K562 (cell line): Measurements from ENCODE around the gene RNF19B. TPM values are rescaled to one million over a fixed set of nuclear protein-coding genes. Genes with fewer than 3 reads are reported as not detected.

Source experiments
- ARNT ChIP-seq, 2 experiments: fragments of 450-650 bp; IDR thresholded peaks; 2 replicates each; pipeline ENCODE4 v1.6.1; 2016; ENCODE audit warnings: mild to moderate bottlenecking in 1 of 2
- ATF3 ChIP-seq, 2 experiments: fragments of 450-650 bp in 1 of 2; sonication (generic) in 1 of 2; formaldehyde crosslinking in 1 of 2; IDR thresholded peaks in 1 of 2; conservative IDR thresholded peaks in 1 of 2; 2 replicates each; pipeline versions ENCODE4 v1.6.1 to v1.8.1; 2016 to 2023; ENCODE audit warnings: mild to moderate bottlenecking in 2 of 2, moderate library complexity in 2 of 2, inconsistent platforms in 1 of 2, missing genetic modification reagents in 1 of 2
- ATF7 ChIP-seq: fragments of 450-650 bp; IDR thresholded peaks from 2 replicates; pipeline ENCODE4 v1.7.1; 2014; ENCODE audit warnings: mild to moderate bottlenecking, moderate library complexity
- BCL6 ChIP-seq: fragments of 250-450 bp; sonication (Bioruptor Pico); IDR thresholded peaks from 2 replicates; pipeline ENCODE4 v1.4.0; 2020
- BRCA1 ChIP-seq, 2 experiments: fragments of 450-650 bp in 1 of 2; sonication (generic) in 1 of 2; formaldehyde crosslinking in 1 of 2; IDR thresholded peaks; 2 replicates each; pipeline versions ENCODE4 v1.5.0 to v1.6.1; 2017 to 2020; ENCODE audit warnings: mild to moderate bottlenecking in 1 of 2, missing genetic modification reagents in 1 of 2
- C11orf30 ChIP-seq: fragments of 450-650 bp; IDR thresholded peaks from 2 replicates; pipeline ENCODE4 v1.6.1; 2016; ENCODE audit warnings: low read depth, mild to moderate bottlenecking
- CHCHD3 ChIP-seq: fragments of 250-450 bp; sonication (Bioruptor Pico); IDR thresholded peaks from 2 replicates; pipeline ENCODE4 v2.1.2; 2022; ENCODE audit warnings: mild to moderate bottlenecking
- ELF2 ChIP-seq: fragments of 250-450 bp; sonication (Bioruptor Pico); IDR thresholded peaks from 2 replicates; pipeline ENCODE4 v1.5.0; 2021; ENCODE audit warnings: mild to moderate bottlenecking
- FOXJ3 ChIP-seq: sonication (generic); formaldehyde crosslinking; IDR thresholded peaks from 2 replicates; pipeline ENCODE4 v1.4.0; 2020; ENCODE audit warnings: mild to moderate bottlenecking, missing genetic modification reagents
- FUS ChIP-seq: fragments of 200-400 bp; formaldehyde crosslinking; optimal IDR thresholded peaks from 2 replicates; pipeline ENCODE3; 2017; ENCODE audit warnings: low read depth, low read length
- KDM4B ChIP-seq, 2 experiments: fragments of 450-650 bp in 1 of 2; sonication (generic) in 1 of 2; IDR thresholded peaks; 2 replicates each; pipeline ENCODE4 v1.6.1; 2016 to 2017; ENCODE audit warnings: borderline replicate concordance in 2 of 2, antibody characterized with exemption in 1 of 2, low read depth in 1 of 2, mild to moderate bottlenecking in 1 of 2
- MYC ChIP-seq, 2 experiments: fragments of 250-450 bp in 1 of 2; sonication (Bioruptor Pico) in 1 of 2; IDR thresholded peaks; 2 replicates each; pipeline versions ENCODE4 v1.5.1 to v1.6.1; 2012 to 2021; ENCODE audit warnings: low read depth in 2 of 2, borderline replicate concordance in 1 of 2, improper control_type of control experiment in 1 of 2, low read length in 1 of 2, mild to moderate bottlenecking in 1 of 2, moderate library complexity in 1 of 2
- NCOA6 ChIP-seq: fragments of 450-650 bp; IDR thresholded peaks from 2 replicates; pipeline ENCODE4 v1.6.1; 2017; ENCODE audit warnings: mild to moderate bottlenecking
- NFE2 ChIP-seq: IDR thresholded peaks from 2 replicates; pipeline ENCODE4 v1.6.1; 2014; ENCODE audit warnings: antibody characterized with exemption, low read depth
- NR1H2 ChIP-seq: sonication (generic); formaldehyde crosslinking; IDR thresholded peaks from 2 replicates; pipeline ENCODE4 v1.4.0; 2020; ENCODE audit warnings: mild to moderate bottlenecking, missing genetic modification reagents
- POLR2AphosphoS2 ChIP-seq: IDR thresholded peaks from 2 replicates; pipeline ENCODE4 v1.6.1; 2012; ENCODE audit warnings: low read length, improper control_type of control experiment
- POLR3G ChIP-seq: IDR thresholded peaks from 2 replicates; pipeline ENCODE4 v1.6.1; 2011; ENCODE audit not compliant: insufficient read length, insufficient replicate concordance; ENCODE audit errors: extremely low read depth
- RAD21 ChIP-seq, 2 experiments: fragments of 250-450 bp in 1 of 2; fragments of 450-650 bp in 1 of 2; sonication (Bioruptor Pico) in 1 of 2; formaldehyde crosslinking in 1 of 2; IDR thresholded peaks in 1 of 2; conservative IDR thresholded peaks in 1 of 2; 2 replicates each; pipeline versions ENCODE4 v1.4.0 to v1.8.0; 2020 to 2022; ENCODE audit warnings: mild to moderate bottlenecking in 2 of 2, moderate library complexity in 1 of 2
- SAFB2 ChIP-seq: fragments of 200-400 bp; formaldehyde crosslinking; IDR thresholded peaks from 2 replicates; pipeline ENCODE4 v1.6.1; 2018; ENCODE audit warnings: borderline replicate concordance, low read length, low read depth, moderate library complexity; ENCODE audit not compliant: severe bottlenecking
- SMAD2 ChIP-seq: fragments of 150-350 bp; IDR thresholded peaks from 2 replicates; pipeline ENCODE4 v1.6.1; 2014; ENCODE audit warnings: low read depth, mild to moderate bottlenecking, low read length
- U2AF2 ChIP-seq: fragments of 200-400 bp; formaldehyde crosslinking; optimal IDR thresholded peaks from 2 replicates; pipeline ENCODE3; 2017; ENCODE audit warnings: low read depth, mild to moderate bottlenecking, low read length
- ZBTB17 ChIP-seq: fragments of 450-650 bp; formaldehyde crosslinking; IDR thresholded peaks from 2 replicates; pipeline ENCODE4 v1.4.0; 2020; ENCODE audit warnings: mild to moderate bottlenecking
- ZNF165 ChIP-seq: fragments of 250-450 bp; sonication (Bioruptor Pico); IDR thresholded peaks from 2 replicates; pipeline ENCODE4 v1.4.0; 2020; ENCODE audit warnings: borderline replicate concordance
- ZNF316 ChIP-seq: fragments of 450-650 bp; IDR thresholded peaks from 2 replicates; pipeline ENCODE4 v1.6.1; 2016
- ZNF583 ChIP-seq: fragments of 250-450 bp; sonication (Bioruptor Pico); IDR thresholded peaks from 2 replicates; pipeline ENCODE4 v1.4.0; 2020
- polyA plus RNA-seq, 8 experiments: library from polyadenylated mRNA; depleted of rRNA in 4 of 8; stranded (reverse) in 5 of 8; unstranded in 3 of 8; fragments of >200 nt; fragmentation: Nextera tagmentation in 2 of 8; fragmentation: Illumina TruSeq in 1 of 8; extraction: Ambion mirVana in 2 of 8; extraction: Trizol in 1 of 8; gene quantifications; 2 replicates each; pipeline versions ENCODE4 v1.2.1 to v1.2.3, GENCODE V29; 2011 to 2014; ENCODE audit warnings: inconsistent platforms in 1 of 8, missing spikeins in 1 of 8
- total RNA-seq, 7 experiments: library from RNA; depleted of rRNA in 6 of 7; stranded (reverse); fragments of >200 nt in 6 of 7; fragmentation: Illumina TruSeq in 2 of 7; extraction: Trizol in 2 of 7; gene quantifications; 2 replicates each; pipeline versions ENCODE4 v1.2.1 to v1.2.3, GENCODE V29; 2011 to 2021; ENCODE audit warnings: low replicate concordance in 1 of 7
- TF ChIP-seq, protein P1 (sequence below): fragments of 450-650 bp; IDR thresholded peaks from 2 replicates; pipeline ENCODE4 v1.6.1; 2014; ENCODE audit warnings: low read depth, mild to moderate bottlenecking, moderate library complexity, borderline replicate concordance
- TF ChIP-seq, protein P2 (sequence below): fragments of 250-450 bp; sonication (Bioruptor Pico); IDR thresholded peaks from 2 replicates; pipeline ENCODE4 v1.5.0; 2021

The RNF19B gene
- total and polyA plus RNA-seq, 9 of the 15 experiments (the other 6 are each of a cell fraction or from before 2014, with no cell fraction given): 2.6 to 14.9 (median 10.1) TPM

GRCh38 chr1:33007190-33008050, 42.8 kb upstream of the RNF19B start (continued):
- TF ChIP-seq BRCA1 (IDR thresholded peaks at IDR 0.05) (no peak), BRCA1 (CRISPR knock-in tag; IDR thresholded peaks at IDR 0.05) (no peak), NR1H2 (no peak), MYC (IDR thresholded peaks at IDR 0.05; ENCODE audit: low read depth, low read length) (no peak), MYC (CRISPR knock-in tag; IDR thresholded peaks at IDR 0.05; ENCODE audit: borderline replicate concordance, low read depth) (no peak), FUS (no peak), RAD21 (CRISPR knock-in tag; conservative IDR thresholded peaks at IDR 0.05 in 1 of 2, IDR thresholded peaks at IDR 0.05 in 1 of 2) (peak; percentile 60 to 64), U2AF2 (no peak), ZNF583 (CRISPR knock-in tag) (no peak), ATF7 (0 out of 2 replicates have a peak, but pooled peaks have one; percentile 21), ZBTB17 (CRISPR knock-in tag) (no peak), ZNF316 (no peak), KDM4B (IDR thresholded peaks at IDR 0.05; ENCODE audit: borderline replicate concordance in 2 of 2, low read depth in 1 of 2) (no peak), C11orf30 (no peak), BCL6 (no peak), ELF2 (CRISPR knock-in tag) (no peak), NCOA6 (no peak), ATF3 (IDR thresholded peaks at IDR 0.05) (peak; percentile 29; the same call in 1 of the 2 replicates), ATF3 (CRISPR knock-in tag; conservative IDR thresholded peaks at IDR 0.05) (no peak), POLR3G (no peak), ARNT (IDR thresholded peaks at IDR 0.05) (no peak), NFE2 (0 out of 2 replicates have a peak, but pooled peaks have one; percentile 23), CHCHD3 (CRISPR knock-in tag) (no peak), ZNF165 (CRISPR knock-in tag) (no peak), POLR2AphosphoS2 (peak; percentile 66; the same call in 1 of the 2 replicates), SAFB2 (no peak), FOXJ3 (CRISPR knock-in tag) (no peak), SMAD2 (no peak)
- TF ChIP-seq, protein P1, sequence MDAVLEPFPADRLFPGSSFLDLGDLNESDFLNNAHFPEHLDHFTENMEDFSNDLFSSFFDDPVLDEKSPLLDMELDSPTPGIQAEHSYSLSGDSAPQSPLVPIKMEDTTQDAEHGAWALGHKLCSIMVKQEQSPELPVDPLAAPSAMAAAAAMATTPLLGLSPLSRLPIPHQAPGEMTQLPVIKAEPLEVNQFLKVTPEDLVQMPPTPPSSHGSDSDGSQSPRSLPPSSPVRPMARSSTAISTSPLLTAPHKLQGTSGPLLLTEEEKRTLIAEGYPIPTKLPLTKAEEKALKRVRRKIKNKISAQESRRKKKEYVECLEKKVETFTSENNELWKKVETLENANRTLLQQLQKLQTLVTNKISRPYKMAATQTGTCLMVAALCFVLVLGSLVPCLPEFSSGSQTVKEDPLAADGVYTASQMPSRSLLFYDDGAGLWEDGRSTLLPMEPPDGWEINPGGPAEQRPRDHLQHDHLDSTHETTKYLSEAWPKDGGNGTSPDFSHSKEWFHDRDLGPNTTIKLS: no peak
- TF ChIP-seq, protein P2, sequence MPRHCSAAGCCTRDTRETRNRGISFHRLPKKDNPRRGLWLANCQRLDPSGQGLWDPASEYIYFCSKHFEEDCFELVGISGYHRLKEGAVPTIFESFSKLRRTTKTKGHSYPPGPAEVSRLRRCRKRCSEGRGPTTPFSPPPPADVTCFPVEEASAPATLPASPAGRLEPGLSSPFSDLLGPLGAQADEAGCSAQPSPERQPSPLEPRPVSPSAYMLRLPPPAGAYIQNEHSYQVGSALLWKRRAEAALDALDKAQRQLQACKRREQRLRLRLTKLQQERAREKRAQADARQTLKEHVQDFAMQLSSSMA (CRISPR knock-in tag): no peak
